Measurements from ENCODE around the gene TRRAP. TPM values are rescaled to one million over a fixed set of nuclear protein-coding genes. Genes with fewer than 3 reads are reported as not detected.
A peak's percentile ranks its signal among the peaks of the same experiment; 100 is the strongest.

The TRRAP gene
- total and polyA plus RNA-seq, 10 donors, result 8.4 to 73.4 (median 57.5) TPM

DNA sequence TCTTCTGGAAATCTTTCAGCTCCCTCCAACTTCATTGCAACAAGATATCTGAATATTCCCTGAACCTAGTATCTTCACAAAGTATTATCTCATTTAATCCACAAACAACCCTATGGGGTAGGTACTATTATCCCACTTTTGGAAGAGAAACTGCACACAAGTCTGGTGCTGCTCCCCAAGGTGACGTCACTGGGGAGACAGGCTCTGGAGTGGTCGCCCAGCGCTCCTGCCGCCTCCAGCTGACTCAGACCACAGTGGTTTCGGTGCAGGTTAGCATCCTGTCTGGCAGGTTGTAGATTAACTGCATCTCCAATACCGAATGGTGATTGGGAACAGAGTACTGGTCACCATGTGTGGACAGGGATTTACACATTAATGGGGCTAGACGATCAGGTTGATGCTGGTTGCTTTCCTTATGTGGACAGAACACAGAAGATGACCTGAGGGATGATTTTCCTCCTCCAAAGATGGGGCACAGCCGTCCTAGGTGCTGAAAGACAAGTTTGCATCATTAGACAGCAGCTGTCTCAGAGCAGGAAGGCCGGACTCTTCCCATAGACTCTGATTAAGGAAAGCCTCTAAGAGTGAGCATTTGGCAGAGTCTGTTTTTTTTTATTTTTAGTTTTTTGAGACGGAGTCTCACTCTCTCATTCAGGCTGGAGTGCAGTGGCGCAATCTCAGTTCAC, 128.6 kb downstream of the TRRAP start:
- H3K36me3 ChIP-seq, result peaks cover 3 to 100% (median 97%) of the 10 kb centered on the region in 6 donors
- intact Hi-C loops (cut with DNase I; ENCODE audit: low total_unique reads), result no loop called here

DNA sequence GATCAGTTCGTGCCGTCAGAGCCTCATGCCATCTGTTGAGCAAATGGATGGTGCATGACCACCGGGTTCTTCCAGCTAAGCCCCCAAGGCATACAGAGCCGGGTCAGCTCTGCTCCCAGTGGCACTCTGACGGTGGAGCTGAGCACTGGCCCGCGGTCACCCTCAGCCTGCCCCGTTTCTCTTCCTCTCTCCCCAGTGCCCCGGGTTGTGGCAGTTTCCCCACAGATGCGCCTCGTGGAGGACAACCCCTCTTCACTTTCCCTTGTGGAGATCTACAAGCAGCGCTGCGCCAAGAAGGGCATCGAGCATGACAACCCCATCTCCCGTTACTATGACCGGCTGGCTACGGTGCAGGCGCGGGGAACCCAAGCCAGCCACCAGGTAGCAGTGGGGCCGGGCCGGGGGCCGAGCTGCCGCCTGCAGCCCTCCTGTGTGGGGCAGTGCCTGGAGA, 129.9 kb downstream of the TRRAP start:
- DNase-seq, result no peak
- WGBS, 5 donors, result 95 to 99% (median 96%) methylated on average over 20 to 23 of the region's 23 CpGs

More for the DNA sequence above, 128.6 kb downstream of the TRRAP start:
- H3K9me3 ChIP-seq, result no peaks in the 10 kb centered on the region
- TF ChIP-seq, protein P1, sequence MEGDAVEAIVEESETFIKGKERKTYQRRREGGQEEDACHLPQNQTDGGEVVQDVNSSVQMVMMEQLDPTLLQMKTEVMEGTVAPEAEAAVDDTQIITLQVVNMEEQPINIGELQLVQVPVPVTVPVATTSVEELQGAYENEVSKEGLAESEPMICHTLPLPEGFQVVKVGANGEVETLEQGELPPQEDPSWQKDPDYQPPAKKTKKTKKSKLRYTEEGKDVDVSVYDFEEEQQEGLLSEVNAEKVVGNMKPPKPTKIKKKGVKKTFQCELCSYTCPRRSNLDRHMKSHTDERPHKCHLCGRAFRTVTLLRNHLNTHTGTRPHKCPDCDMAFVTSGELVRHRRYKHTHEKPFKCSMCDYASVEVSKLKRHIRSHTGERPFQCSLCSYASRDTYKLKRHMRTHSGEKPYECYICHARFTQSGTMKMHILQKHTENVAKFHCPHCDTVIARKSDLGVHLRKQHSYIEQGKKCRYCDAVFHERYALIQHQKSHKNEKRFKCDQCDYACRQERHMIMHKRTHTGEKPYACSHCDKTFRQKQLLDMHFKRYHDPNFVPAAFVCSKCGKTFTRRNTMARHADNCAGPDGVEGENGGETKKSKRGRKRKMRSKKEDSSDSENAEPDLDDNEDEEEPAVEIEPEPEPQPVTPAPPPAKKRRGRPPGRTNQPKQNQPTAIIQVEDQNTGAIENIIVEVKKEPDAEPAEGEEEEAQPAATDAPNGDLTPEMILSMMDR (IDR thresholded peaks at IDR 0.05 in 8 of 11, conservative IDR thresholded peaks at IDR 0.05 in 3 of 11), result no peak
- no peak for TF ChIP-seq POLR2AphosphoS5 (IDR thresholded peaks at IDR 0.05)
- no peak overlapping the region for H3K4me3 ChIP-seq
- no peaks in the 10 kb centered on the region for H3K27me3 ChIP-seq (replicated peaks in 1 of 7)
- peaks cover 0 to 10% (median 0%) of the 10 kb centered on the region in 6 donors for H3K4me1 ChIP-seq
- H3K27ac ChIP-seq, result no peak overlapping the region
- 90 to 96% (median 96%) methylated on average over 10 to 11 of the region's 11 CpGs for WGBS, 5 donors
- DNase-seq, result no peak

DNA sequence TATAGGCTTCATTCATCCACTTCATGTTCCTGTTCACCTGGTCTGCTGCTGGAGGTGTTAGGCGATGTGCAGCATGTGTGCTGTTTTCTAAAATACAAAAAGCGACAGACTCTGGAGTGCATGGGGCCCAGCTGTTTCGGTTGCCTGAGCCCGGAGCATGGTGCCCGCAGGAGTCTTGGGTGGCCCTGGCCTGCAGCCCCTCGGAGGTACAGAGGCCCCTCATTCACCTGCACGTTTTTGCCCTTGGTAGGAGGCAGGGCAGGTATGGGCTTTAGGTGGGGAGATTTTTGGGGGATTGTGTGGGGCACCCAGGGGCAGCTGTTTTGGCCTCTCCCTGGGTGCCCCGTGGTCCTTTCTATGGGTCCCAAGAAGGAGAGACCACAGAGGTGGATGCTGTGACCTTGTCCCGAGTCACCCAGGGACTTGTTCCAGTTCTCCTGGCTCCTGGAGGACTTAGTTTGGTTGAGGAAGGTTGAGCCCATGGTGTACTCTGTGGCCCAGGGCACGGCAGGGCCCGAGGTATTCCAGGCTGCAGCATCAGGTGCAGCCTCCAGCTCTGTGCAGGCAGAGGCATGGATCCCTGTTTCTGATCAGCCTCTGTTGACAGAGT, 130.7 kb downstream of the TRRAP start:
- DNase-seq, result no peak
- TF ChIP-seq, protein P1 (IDR thresholded peaks at IDR 0.05 in 8 of 11, conservative IDR thresholded peaks at IDR 0.05 in 3 of 11), result no peak
- TF ChIP-seq POLR2A (IDR thresholded peaks at IDR 0.05) (no peak), POLR2AphosphoS5 (IDR thresholded peaks at IDR 0.05) (no peak)
- Histone ChIP-seq H3K27me3 (replicated peaks in 1 of 7) (no peaks in the 10 kb centered on the region), H3K27ac (no peak overlapping the region), H3K36me3 (peaks cover 3 to 100% (median 99%) of the 10 kb centered on the region in 6 donors), H3K9me3 (no peaks in the 10 kb centered on the region), H3K4me1 (peaks cover 0 to 10% (median 0%) of the 10 kb centered on the region in 6 donors), H3K4me3 (no peak overlapping the region)
- 92 to 96% (median 94%) methylated on average over 10 to 11 of the region's 11 CpGs for WGBS, 5 donors
- intact Hi-C loops (cut with DNase I; ENCODE audit: low total_unique reads), result no loop called here

More for the DNA sequence above, 129.9 kb downstream of the TRRAP start:
- TF ChIP-seq POLR2AphosphoS5 (IDR thresholded peaks at IDR 0.05), result peak in 1 of 3 donors; percentile 27
- TF ChIP-seq, protein P1 (IDR thresholded peaks at IDR 0.05 in 8 of 11, conservative IDR thresholded peaks at IDR 0.05 in 3 of 11), result no peak
- peaks cover 0 to 10% (median 0%) of the 10 kb centered on the region in 6 donors for H3K4me1 ChIP-seq
- H3K27ac ChIP-seq, result no peak overlapping the region
- H3K36me3 ChIP-seq, result peaks cover 3 to 100% (median 99%) of the 10 kb centered on the region in 6 donors
- no peaks in the 10 kb centered on the region for H3K27me3 ChIP-seq (replicated peaks in 1 of 7)
- no peak overlapping the region for H3K4me3 ChIP-seq
- H3K9me3 ChIP-seq, result no peaks in the 10 kb centered on the region
- intact Hi-C loops (cut with DNase I; ENCODE audit: low total_unique reads), result no loop called here

DNA sequence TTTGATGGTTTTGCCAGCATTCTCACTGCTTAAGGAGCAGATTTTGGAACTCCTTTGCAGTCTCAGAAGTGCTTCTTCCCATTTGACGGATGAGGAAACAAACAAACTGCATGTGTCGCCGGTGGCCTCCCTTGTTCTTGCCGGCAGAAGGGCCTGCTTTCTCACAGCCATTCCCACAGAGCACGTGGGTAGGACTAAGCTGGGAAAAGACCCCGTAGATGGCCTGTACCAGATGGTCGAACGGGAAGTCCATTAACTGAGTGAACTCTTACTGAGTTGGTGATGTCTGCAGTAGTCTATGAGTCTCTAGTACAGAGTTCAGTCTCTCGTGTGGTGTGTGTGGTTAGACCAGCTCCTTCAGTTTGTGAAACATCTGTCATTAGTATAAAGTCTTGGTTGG, 131.9 kb downstream of the TRRAP start:
- Histone ChIP-seq H3K27ac (no peak overlapping the region), H3K9me3 (no peaks in the 10 kb centered on the region), H3K36me3 (peaks cover 2 to 100% (median 99%) of the 10 kb centered on the region in 6 donors), H3K27me3 (replicated peaks in 1 of 7) (no peaks in the 10 kb centered on the region), H3K4me1 (peaks cover 0 to 9% (median 0%) of the 10 kb centered on the region in 6 donors), H3K4me3 (no peak overlapping the region)
- WGBS, 5 donors, result 91 to 95% (median 93%) methylated on average over 9 of the region's 9 CpGs
- intact Hi-C loops (cut with DNase I; ENCODE audit: low total_unique reads), result no loop called here
- no peak for TF ChIP-seq POLR2A (IDR thresholded peaks at IDR 0.05)
- TF ChIP-seq POLR2AphosphoS5 (IDR thresholded peaks at IDR 0.05), result no peak
- no peak for DNase-seq
